Activated CD8-positive, alpha-beta memory T cell treated with anti-CD3 and anti-CD28 coated beads, Interleukin-2, amount 50 U/mL, for 48 hours (primary cell): ENCODE results near the gene NUP107.
A peak's percentile ranks its signal among the peaks of the same experiment; 100 is the strongest.

Source experiments
- DNase-seq: peaks from one replicate; pipeline ENCODE4 v3.0.0-alpha.2; 2020

NUP107 gene

GRCh38 chr12:68743356-68743755 lies 56.6 kb downstream of the NUP107 start:
- no peak for DNase-seq

GRCh38 chr12:68745376-68745903 lies 58.7 kb downstream of the NUP107 start:
- no peak for DNase-seq

- DNase-seq, result peak; percentile 96
Observed at GRCh38 chr12:68745904-68746571, 59.3 kb downstream of the NUP107 start, which contains the start of gene SLC35E3. Gene SLC35E3 (plus strand): TSS chr12:68746176. CDS start chr12:68746378, 202 bp downstream.

DNA sequence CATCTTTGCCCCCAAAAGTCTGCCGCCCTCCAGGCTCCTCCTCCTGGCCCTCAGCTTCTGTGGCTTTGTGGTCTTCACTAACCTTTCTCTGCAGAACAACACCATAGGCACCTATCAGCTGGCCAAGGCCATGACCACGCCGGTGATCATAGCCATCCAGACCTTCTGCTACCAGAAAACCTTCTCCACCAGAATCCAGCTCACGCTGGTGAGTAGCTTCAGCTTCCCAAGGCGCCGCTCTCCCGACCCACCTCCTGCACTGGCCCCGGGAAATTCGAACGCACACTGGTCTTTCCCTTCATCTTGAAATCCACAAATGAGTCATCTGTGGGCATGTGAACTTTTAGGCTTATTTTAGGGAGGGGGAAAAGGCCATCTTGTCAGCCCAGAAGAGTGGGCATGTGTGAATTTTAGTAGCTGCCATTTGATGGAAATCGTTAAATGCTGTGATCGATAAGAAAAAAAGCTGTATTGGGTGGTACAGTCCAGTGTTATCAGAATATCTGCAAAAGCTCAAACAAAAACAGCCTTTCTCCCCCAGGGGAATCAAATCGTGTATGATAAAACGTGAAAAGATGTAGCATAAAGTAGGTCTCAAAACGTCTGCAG lies 59.9 kb downstream of the NUP107 start:
- peak; percentile 69 for DNase-seq

DNA sequence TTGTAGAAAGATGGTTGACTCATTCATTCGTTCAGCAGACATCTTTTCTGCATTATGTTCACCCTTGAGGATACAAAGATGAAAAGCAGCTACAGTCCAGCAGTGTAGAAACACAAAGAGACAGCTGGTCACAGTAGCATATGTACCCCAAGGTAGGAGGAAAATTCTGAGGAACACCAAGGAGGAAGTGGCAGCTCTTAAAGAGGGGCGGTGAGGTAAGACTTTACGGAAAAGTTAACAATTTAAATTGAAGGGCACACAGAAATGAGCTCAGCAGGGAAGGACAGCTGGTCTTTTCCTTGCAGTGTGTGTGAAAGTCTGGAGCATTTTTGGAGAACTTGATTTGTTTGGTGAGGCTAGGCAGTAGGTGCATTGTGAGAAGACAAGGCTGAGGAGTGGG lies 62.7 kb downstream of the NUP107 start:
- no peak for DNase-seq

DNA sequence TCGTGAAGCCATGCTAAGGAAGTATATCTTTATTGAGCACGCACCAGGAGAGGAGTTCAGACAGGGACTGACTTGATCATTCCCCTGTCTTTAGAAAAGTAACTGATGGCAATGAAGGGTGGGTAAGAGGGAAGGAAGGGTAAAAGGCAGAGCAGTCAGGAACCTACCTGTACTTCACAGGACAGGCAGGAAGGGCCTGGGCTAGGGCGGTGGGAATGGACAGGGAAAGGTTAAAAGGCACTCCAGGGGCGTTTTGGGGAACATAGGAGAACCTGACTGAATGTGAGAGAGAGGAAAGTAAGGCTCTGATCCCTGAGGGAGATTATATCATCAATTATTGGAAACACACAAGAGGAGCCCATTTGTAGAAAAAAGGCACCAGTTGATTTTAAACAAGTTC lies 63.1 kb downstream of the NUP107 start:
- no peak for DNase-seq

GRCh38 chr12:68750506-68750905 lies 63.7 kb downstream of the NUP107 start:
- no peak for DNase-seq

GRCh38 chr12:68755536-68756243 lies 68.9 kb downstream of the NUP107 start:
- no peak for DNase-seq

- DNase-seq, result no peak
Observed at GRCh38 chr12:68759852-68760251, 73.1 kb downstream of the NUP107 start.

DNA sequence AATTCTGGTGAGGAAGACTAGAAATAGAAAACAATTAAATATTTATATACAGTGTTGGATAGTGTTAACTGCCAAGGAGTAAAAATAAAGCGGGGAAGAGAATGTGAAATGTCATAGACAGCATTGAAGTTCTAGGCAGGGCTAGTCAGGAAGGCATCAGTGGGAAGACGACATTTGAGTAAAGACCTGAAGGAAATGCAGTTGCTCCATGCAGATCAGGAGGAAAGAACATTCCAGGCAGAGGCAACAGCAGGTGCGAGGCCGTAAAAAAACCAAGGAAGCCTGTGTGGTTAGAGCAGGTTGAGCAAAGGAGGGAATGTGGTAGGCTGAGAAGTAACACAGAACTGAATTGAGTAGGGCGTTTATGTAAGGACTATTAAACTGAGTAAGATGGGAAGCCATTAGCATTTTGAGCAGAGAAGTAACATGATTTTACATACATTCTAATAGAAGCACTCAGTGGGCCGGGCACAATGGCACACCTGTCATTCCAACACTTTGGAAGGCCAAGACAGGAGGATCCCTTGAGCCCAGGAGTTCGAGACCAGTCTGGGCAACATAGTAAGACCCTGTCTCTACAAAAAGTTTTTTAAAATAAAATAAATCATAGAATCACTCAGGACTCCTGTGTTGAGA lies 74.1 kb downstream of the NUP107 start:
- no peak for DNase-seq

DNA sequence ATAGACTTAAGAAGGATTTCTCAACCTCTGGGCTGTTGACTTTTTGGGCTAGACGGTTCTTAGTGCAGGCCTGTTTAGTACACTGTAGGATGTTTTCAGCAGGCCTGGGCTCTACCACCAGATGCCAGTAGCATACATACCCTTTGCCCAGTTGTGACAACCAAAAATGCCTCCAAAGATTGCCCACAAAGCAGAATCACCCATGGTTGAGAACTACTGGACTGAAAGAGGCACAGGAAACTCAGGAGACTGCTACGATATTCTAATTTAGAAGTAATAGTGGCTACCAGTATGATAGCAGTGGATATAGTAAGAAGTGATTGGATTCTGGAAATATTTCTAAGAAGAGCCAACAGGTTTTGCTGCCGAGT lies 74.6 kb downstream of the NUP107 start:
- DNase-seq, result no peak

GRCh38 chr12:68761901-68762630 lies 75.3 kb downstream of the NUP107 start:
- DNase-seq, result no peak

GRCh38 chr12:68762691-68763090 lies 75.9 kb downstream of the NUP107 start:
- no peak for DNase-seq

DNA sequence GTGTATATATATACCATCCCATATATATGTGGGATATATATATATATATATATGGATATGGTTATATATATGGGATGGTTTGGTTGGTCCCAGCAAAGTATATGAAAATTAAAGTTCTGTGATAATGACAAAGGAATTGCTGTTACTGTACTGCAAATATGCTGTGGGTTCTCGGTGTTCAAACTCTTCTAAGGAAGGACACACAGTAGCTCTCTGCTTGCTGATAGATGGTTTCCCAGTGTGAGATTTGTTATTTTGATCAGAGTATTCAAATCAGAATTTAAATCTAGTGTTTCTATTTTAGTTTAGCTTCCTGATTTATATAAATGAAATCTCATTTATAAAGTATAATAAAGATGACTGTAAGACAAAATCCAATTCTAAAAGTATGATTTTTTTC lies 78.9 kb downstream of the NUP107 start:
- no peak for DNase-seq

GRCh38 chr12:68766646-68767045 lies 79.9 kb downstream of the NUP107 start:
- no peak for DNase-seq

DNA sequence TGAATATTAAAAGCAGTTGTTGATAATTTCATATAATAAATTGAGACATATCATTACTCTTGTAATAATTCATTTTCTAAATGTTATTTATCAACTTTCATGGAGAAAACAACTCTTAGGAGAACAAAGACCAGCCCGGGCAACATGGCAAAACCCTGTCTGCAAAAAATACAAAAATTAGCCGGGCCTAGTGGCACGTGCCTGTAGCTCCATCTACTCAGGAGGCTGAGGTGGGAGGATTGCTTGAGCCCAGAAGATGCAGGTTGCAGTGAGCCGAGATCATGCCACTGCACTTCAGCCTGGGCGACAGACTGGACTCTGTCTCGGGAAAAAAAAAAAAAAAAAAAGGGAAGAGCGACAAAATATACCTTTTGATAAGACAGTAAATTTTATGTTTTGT lies 80.4 kb downstream of the NUP107 start:
- DNase-seq, result no peak

- no peak for DNase-seq
Observed at GRCh38 chr12:68768431-68768939, 81.7 kb downstream of the NUP107 start.

GRCh38 chr12:68769941-68770340 lies 83.2 kb downstream of the NUP107 start:
- DNase-seq, result no peak

DNA sequence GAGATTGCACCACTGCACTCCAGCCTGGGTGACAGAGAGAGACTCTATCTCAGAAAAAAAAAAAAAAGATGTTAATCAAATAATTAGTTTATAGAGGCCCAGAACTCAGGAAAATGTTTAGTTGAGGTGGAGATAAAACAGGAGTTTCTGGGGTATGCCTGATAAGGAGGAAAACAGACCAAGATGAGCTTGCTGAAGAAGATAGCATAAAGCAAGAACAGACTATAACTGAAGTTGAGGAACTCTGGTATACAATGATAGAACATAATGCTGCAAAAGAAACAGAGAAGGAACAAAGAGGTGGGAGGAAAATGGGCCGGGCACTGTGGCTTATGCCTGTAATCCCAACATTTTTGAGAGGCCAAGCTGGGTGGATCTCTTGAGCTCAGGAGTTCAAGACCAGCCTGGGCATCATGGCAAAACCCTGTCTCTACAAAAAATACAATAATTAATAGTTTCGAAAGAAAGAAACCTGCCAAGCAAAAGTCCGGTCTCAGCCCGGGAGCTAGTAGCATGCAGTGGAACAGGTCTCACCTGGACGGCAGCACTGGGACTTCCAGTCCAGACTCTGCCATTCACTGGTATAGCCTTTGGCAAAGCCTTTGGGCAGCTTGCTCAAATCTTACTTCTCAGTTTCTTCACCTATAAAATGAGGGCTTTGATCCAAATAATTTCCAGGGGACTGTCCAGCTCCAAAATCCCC lies 84.6 kb downstream of the NUP107 start:
- no peak for DNase-seq

GRCh38 chr12:68772714-68773113 lies 85.9 kb downstream of the NUP107 start:
- DNase-seq, result no peak

- no peak for DNase-seq
Observed at GRCh38 chr12:68773582-68773981, 86.8 kb downstream of the NUP107 start.

DNA sequence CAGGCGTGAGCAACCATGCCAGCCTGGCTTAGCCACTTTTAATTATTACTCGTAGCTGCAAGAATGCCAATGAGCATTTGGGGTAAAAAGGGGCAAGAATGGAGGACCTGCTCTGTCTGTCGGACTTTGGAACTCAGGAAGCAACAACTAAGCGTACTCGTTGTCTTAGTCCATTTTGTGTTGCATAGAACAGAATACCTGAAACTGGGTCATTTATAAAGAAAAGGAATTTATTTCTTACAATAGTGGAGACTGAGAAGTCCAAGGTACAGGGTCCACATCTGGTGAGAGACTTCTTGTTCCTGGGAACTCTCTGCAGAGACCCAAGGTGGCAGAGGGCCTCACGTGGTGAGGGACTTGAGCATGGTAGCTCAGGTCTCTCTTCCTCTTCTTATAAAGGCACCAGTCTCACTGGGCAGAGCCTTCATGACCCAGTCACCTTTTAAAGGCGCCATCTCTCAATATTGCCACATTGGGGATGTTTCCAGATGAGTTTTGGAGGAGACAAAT lies 88.4 kb downstream of the NUP107 start:
- no peak for DNase-seq
